Stimulated activated CD8-positive, alpha-beta memory T cell treated with anti-CD3 and anti-CD28 coated beads, Interleukin-12 subunit alpha, Interleukin-12 subunit beta, amount 100 ng/mL, for 24 hours (primary cell): ENCODE data around the gene FARS2.
"Not testable (repeated sequence)": the region's sequence is repeated elsewhere in the genome, so short reads cannot be mapped to it uniquely, and the experiment has no call there.

Experiments
- DNase-seq: peaks from one replicate; pipeline ENCODE4 v3.0.0-alpha.2; 2020; ENCODE audit errors: extremely low read depth

FARS2 gene

GRCh38 chr6:5534643-5535042 lies 273.3 kb downstream of the FARS2 start:
- no peak for DNase-seq

GRCh38 chr6:5536644-5537043 lies 275.3 kb downstream of the FARS2 start:
- no peak for DNase-seq

- DNase-seq = no peak
These were observed 275.8 kb downstream of the FARS2 start for GRCh38 chr6:5537132-5537531.

GRCh38 chr6:5537967-5538366 lies 276.7 kb downstream of the FARS2 start:
- DNase-seq = no peak

- no peak for DNase-seq
These were observed 279.1 kb downstream of the FARS2 start for GRCh38 chr6:5540370-5540769.

- DNase-seq = no peak
These were observed 279.7 kb downstream of the FARS2 start for GRCh38 chr6:5541025-5541424.

GRCh38 chr6:5541751-5542432 lies 280.6 kb downstream of the FARS2 start:
- no peak for DNase-seq

- no peak for DNase-seq
These were observed 286.2 kb downstream of the FARS2 start for GRCh38 chr6:5547556-5547955.

GRCh38 chr6:5550631-5551030 lies 289.3 kb downstream of the FARS2 start:
- DNase-seq = no peak

- no peak for DNase-seq
These were observed 290.9 kb downstream of the FARS2 start for GRCh38 chr6:5552243-5552642.

GRCh38 chr6:5553767-5554166 lies 292.5 kb downstream of the FARS2 start:
- no peak for DNase-seq

- no peak for DNase-seq
These were observed 292.9 kb downstream of the FARS2 start for GRCh38 chr6:5554226-5554625.

- DNase-seq = no peak
These were observed 294.7 kb downstream of the FARS2 start for GRCh38 chr6:5556011-5556410.

- DNase-seq = no peak
These were observed 296.2 kb downstream of the FARS2 start for GRCh38 chr6:5557506-5557905.

- DNase-seq = no peak
These were observed 298.3 kb downstream of the FARS2 start for GRCh38 chr6:5559651-5560050.

GRCh38 chr6:5562277-5562676 lies 301.0 kb downstream of the FARS2 start:
- DNase-seq = no peak

- DNase-seq = no peak
These were observed 301.8 kb downstream of the FARS2 start for GRCh38 chr6:5563086-5563485.

GRCh38 chr6:5564746-5565145 lies 303.4 kb downstream of the FARS2 start:
- not testable (repeated sequence) for DNase-seq

- DNase-seq = no peak
These were observed 304.7 kb downstream of the FARS2 start for GRCh38 chr6:5565971-5566370.

- no peak for DNase-seq
These were observed 305.4 kb downstream of the FARS2 start for GRCh38 chr6:5566718-5567117.

GRCh38 chr6:5567352-5567751 lies 306.0 kb downstream of the FARS2 start:
- DNase-seq = no peak

- no peak for DNase-seq
These were observed 306.6 kb downstream of the FARS2 start for GRCh38 chr6:5567890-5568289.

GRCh38 chr6:5569491-5569890 lies 308.2 kb downstream of the FARS2 start:
- no peak for DNase-seq

- no peak for DNase-seq
These were observed 309.3 kb downstream of the FARS2 start for GRCh38 chr6:5570641-5571040.
